ENCODE data around the gene IREB2. TPM values are rescaled to one million over a fixed set of nuclear protein-coding genes. Genes with fewer than 3 reads are reported as not detected.
A peak's percentile ranks its signal among the peaks of the same experiment; 100 is the strongest.

IREB2 gene
- total and polyA plus RNA-seq, 2 experiments from 2014 or later, result 23.4 to 68.4 TPM

- Histone ChIP-seq H3K79me2 (replicated peaks; ENCODE audit: insufficient read depth) (peaks cover 100% of the 10 kb centered on the region), H3K4me1 (ENCODE audit: insufficient read depth) (peaks cover 11% of the 10 kb centered on the region), H2AFZ (no peak overlapping the region), H3F3A (replicated peaks; ENCODE audit: low read depth) (no peaks in the 10 kb centered on the region), H3K4me3 (no peak overlapping the region), H3K4me2 (no peak overlapping the region), H3K27me3 (ENCODE audit: insufficient read depth) (no peaks in the 10 kb centered on the region), H3K36me3 (ENCODE audit: insufficient read depth) (peaks cover 7% of the 10 kb centered on the region; the same call in 1 of the 2 replicates), H3K27ac (ENCODE audit: low read depth) (peak overlapping the region; percentile 56; the same call in 1 of the 2 replicates), H3K9me2 (ENCODE audit: insufficient read depth) (no peaks in the 10 kb centered on the region; the same call in 1 of the 2 replicates), H4K20me1 (replicated peaks; ENCODE audit: insufficient read depth) (peaks cover 60% of the 10 kb centered on the region)
- H3K27ac Mint-ChIP-seq, result no peak overlapping the region; the same call in 1 of the 2 replicates
- peaks cover 16% of the 10 kb centered on the region for H3K4me1 Mint-ChIP-seq
- TF ChIP-seq ZNF331 (CRISPR knock-in tag; IDR thresholded peaks at IDR 0.05; ENCODE audit: low read depth) (no peak), POLR2AphosphoS5 (IDR thresholded peaks at IDR 0.05; ENCODE audit: low read depth) (no peak), EZH2phosphoT487 (IDR thresholded peaks at IDR 0.05; ENCODE audit: unreplicated experiment) (no peak), STAT1 (IDR thresholded peaks at IDR 0.05; ENCODE audit: unreplicated experiment) (no peak), ZNF114 (CRISPR knock-in tag; IDR thresholded peaks at IDR 0.05) (no peak), JUNB (IDR thresholded peaks at IDR 0.05; ENCODE audit: unreplicated experiment) (no peak), CREB1 (CRISPR knock-in tag; IDR thresholded peaks at IDR 0.05; ENCODE audit: low read depth) (no peak), EZH2 (IDR thresholded peaks at IDR 0.05; ENCODE audit: low read depth, unreplicated experiment) (no peak), REST (IDR thresholded peaks at IDR 0.05; ENCODE audit: unreplicated experiment) (no peak)
- TF ChIP-seq, protein P1, sequence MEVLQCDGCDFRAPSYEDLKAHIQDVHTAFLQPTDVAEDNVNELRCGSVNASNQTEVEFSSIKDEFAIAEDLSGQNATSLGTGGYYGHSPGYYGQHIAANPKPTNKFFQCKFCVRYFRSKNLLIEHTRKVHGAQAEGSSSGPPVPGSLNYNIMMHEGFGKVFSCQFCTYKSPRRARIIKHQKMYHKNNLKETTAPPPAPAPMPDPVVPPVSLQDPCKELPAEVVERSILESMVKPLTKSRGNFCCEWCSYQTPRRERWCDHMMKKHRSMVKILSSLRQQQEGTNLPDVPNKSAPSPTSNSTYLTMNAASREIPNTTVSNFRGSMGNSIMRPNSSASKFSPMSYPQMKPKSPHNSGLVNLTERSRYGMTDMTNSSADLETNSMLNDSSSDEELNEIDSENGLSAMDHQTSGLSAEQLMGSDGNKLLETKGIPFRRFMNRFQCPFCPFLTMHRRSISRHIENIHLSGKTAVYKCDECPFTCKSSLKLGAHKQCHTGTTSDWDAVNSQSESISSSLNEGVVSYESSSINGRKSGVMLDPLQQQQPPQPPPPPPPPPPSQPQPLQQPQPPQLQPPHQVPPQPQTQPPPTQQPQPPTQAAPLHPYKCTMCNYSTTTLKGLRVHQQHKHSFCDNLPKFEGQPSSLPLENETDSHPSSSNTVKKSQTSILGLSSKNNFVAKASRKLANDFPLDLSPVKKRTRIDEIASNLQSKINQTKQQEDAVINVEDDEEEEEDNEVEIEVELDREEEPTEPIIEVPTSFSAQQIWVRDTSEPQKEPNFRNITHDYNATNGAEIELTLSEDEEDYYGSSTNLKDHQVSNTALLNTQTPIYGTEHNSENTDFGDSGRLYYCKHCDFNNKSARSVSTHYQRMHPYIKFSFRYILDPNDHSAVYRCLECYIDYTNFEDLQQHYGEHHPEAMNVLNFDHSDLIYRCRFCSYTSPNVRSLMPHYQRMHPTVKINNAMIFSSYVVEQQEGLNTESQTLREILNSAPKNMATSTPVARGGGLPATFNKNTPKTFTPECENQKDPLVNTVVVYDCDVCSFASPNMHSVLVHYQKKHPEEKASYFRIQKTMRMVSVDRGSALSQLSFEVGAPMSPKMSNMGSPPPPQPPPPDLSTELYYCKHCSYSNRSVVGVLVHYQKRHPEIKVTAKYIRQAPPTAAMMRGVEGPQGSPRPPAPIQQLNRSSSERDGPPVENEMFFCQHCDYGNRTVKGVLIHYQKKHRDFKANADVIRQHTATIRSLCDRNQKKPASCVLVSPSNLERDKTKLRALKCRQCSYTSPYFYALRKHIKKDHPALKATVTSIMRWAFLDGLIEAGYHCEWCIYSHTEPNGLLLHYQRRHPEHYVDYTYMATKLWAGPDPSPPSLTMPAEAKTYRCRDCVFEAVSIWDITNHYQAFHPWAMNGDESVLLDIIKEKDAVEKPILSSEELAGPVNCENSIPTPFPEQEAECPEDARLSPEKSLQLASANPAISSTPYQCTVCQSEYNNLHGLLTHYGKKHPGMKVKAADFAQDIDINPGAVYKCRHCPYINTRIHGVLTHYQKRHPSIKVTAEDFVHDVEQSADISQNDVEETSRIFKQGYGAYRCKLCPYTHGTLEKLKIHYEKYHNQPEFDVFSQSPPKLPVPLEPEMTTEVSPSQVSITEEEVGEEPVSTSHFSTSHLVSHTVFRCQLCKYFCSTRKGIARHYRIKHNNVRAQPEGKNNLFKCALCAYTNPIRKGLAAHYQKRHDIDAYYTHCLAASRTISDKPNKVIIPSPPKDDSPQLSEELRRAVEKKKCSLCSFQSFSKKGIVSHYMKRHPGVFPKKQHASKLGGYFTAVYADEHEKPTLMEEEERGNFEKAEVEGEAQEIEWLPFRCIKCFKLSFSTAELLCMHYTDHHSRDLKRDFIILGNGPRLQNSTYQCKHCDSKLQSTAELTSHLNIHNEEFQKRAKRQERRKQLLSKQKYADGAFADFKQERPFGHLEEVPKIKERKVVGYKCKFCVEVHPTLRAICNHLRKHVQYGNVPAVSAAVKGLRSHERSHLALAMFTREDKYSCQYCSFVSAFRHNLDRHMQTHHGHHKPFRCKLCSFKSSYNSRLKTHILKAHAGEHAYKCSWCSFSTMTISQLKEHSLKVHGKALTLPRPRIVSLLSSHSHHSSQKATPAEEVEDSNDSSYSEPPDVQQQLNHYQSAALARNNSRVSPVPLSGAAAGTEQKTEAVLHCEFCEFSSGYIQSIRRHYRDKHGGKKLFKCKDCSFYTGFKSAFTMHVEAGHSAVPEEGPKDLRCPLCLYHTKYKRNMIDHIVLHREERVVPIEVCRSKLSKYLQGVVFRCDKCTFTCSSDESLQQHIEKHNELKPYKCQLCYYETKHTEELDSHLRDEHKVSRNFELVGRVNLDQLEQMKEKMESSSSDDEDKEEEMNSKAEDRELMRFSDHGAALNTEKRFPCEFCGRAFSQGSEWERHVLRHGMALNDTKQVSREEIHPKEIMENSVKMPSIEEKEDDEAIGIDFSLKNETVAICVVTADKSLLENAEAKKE (CRISPR knock-in tag; IDR thresholded peaks at IDR 0.05), result no peak
- TF ChIP-seq, protein P2, sequence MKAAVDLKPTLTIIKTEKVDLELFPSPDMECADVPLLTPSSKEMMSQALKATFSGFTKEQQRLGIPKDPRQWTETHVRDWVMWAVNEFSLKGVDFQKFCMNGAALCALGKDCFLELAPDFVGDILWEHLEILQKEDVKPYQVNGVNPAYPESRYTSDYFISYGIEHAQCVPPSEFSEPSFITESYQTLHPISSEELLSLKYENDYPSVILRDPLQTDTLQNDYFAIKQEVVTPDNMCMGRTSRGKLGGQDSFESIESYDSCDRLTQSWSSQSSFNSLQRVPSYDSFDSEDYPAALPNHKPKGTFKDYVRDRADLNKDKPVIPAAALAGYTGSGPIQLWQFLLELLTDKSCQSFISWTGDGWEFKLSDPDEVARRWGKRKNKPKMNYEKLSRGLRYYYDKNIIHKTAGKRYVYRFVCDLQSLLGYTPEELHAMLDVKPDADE (IDR thresholded peaks at IDR 0.05), result no peak
- DNase-seq (ENCODE audit: low spot score), result no peak
- peaks cover 37% of the 10 kb centered on the region for H3K36me3 Mint-ChIP-seq (ENCODE audit: low read depth)
- no peak for ATAC-seq
- peaks cover 1% of the 10 kb centered on the region for H3K27me3 Mint-ChIP-seq (ENCODE audit: insufficient read depth, low read depth, poor library complexity)
- H3K9me3 Mint-ChIP-seq, result no peaks in the 10 kb centered on the region
- no peak overlapping the region for H3K4me3 Mint-ChIP-seq
These were observed 10.6 kb downstream of the IREB2 start for GRCh38 chr15:78448441-78449219.

Measured in GM23338 (cell line).